Stimulated activated CD4-positive, alpha-beta T cell treated with anti-CD3 and anti-CD28 coated beads, Interleukin-1b, Interleukin-23, amount 100 ng/mL, for 48 hours (primary cell): Measurements from ENCODE around the gene RHOF.
"Not testable (repeated sequence)": the region's sequence is repeated elsewhere in the genome, so short reads cannot be mapped to it uniquely, and the experiment has no call there.

ENCODE experiments used
- DNase-seq: peaks from one replicate; pipeline ENCODE4 v3.0.0-alpha.2; 2020

RHOF gene

DNA sequence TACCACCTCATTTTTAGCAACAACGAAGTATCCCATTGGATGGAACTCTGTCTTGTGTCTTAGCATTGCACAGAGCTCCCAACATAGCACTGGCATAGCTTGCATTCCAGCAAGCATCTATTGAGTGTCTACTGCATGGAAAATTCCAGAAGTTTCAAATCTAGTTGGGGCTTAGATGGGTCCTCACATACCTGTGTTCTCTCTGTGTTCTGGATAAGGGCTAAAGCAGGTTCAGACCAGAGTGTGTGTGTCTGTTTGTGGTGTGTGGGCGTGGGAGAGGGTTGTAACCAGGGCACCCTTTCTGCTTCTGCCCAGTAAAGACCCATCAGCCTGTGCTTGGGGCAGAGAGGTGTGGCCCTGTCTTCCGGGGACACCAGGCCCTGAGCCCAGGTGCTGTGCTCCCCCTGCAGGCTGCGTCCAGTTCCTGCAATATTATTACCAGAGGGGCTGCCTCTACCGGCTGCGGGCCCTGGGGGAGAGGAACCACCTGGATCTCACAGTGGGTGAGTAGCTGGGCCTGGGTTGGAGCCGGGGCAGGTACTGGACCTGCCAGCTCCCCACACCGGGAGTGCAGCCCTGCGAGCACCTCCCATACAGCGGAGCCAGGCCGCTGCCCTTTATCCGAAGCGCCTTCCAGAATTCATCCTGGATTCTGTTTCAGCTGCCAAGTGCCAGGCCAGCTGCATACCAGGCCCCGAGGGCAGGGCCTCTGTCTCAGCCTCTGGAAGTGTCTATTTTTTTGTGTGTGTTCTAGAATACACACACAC, 20.3 kb downstream of the RHOF start:
- peak; percentile 81 for DNase-seq

GRCh38 chr12:121770813-121771625, 22.5 kb downstream of the RHOF start:
- no peak for DNase-seq

- DNase-seq: no peak
These were observed 23.1 kb downstream of the RHOF start for GRCh38 chr12:121770388-121770787.

DNA sequence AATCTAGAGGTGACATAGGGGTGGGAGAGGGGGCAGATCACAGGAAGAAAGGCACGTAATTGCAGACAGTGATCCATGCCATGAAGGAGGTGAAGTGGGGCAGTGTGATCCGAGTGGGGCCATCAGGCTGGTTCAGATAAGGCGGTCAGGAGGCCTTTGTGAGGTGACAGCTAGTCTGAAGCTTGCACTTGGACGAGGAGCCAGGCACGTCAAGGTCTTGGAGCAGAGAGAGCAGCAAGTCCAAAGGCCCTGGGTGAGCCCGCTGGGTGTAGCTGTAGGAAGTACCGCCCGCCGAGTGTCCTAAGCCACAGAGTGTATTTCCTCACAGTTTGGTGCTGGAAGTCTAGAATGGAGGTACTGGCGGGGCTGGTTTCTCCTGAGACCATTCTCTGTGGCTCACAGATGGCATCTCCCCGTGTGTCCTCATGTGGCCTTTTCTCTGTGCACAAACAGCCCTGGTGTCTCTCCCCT, 23.6 kb downstream of the RHOF start:
- no peak for DNase-seq

DNA sequence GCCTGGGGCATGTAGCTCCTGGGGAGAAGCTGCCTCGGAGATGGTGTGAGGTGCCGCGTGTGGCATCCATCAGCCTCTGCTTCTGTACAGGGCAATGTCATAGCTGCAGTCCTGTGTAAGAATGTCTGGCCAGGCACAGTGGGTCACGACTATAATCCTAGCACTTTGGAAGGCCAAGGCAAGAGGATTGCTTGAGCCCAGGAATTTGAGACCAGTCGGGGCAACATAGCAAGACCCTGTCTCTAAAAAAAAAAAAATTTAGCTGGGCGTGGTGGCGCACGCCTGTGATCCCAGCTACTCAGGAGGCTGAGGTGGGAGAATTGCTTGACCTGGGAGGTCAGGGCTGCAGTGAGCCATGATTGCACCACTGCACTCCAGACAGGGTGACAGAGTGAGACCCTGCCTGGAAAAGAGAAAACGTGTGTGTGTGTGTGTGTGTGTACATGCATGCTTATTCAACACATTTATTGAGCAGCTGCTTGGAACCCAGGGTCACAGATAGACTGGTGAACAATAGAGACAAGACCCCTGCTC, 24.1 kb downstream of the RHOF start:
- no peak for DNase-seq

GRCh38 chr12:121767525-121768016, 25.9 kb downstream of the RHOF start:
- DNase-seq: no peak

GRCh38 chr12:121766290-121767039, 27.0 kb downstream of the RHOF start:
- no peak for DNase-seq

- no peak for DNase-seq
These were observed 27.9 kb downstream of the RHOF start for GRCh38 chr12:121765573-121765972.

GRCh38 chr12:121764808-121765207, 28.7 kb downstream of the RHOF start:
- DNase-seq: no peak

GRCh38 chr12:121762269-121762668, 31.2 kb downstream of the RHOF start:
- no peak for DNase-seq

- DNase-seq: not testable (repeated sequence)
These were observed 35.0 kb downstream of the RHOF start for GRCh38 chr12:121758536-121758935.

- DNase-seq: no peak
These were observed 37.9 kb downstream of the RHOF start for GRCh38 chr12:121755591-121755990.

DNA sequence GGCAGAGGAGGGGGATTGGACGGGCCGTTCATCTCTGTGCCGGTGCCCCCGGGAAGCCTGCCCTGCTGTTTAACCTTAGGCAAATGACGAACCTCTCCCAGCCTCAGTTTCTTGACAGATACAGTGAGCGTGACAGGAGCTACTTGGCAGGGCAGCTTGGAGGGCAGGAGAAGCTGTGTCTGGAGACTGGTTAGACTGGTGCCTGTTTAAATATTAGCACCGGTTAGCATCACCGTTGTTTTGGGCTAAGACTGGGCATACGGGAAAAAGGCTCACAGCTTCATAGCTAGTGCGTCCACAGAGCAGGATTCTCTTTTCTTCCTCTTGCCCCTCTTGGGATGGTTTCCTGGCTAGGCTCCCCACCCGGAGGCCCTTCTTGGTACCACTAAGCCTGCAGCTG, 38.7 kb downstream of the RHOF start:
- no peak for DNase-seq

DNA sequence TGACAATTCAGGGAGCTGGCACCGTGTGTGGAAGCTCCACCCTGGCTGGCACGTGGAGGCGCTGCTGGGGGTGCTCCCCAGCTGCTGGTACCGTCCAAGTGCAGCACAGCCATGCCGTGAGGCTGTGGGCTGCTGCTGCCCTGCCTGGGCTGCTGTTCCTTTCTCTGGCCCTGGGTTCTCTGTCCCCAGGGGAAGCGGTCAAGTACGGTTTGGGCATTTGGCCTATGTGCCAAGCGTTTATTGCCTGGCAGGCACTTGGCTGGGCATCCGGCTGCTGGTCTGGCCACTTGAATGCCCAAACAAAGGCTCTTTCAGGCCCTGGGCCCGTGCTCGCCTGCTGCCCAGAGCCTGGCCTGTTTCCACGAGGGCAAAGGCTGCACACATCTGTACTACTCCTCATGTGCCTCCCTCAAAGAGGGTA, 39.6 kb downstream of the RHOF start:
- no peak for DNase-seq

GRCh38 chr12:121751749-121752351, 41.6 kb downstream of the RHOF start:
- no peak for DNase-seq

- DNase-seq: no peak
These were observed 42.5 kb downstream of the RHOF start for GRCh38 chr12:121751034-121751433.

GRCh38 chr12:121750507-121750955, 43.0 kb downstream of the RHOF start:
- no peak for DNase-seq

DNA sequence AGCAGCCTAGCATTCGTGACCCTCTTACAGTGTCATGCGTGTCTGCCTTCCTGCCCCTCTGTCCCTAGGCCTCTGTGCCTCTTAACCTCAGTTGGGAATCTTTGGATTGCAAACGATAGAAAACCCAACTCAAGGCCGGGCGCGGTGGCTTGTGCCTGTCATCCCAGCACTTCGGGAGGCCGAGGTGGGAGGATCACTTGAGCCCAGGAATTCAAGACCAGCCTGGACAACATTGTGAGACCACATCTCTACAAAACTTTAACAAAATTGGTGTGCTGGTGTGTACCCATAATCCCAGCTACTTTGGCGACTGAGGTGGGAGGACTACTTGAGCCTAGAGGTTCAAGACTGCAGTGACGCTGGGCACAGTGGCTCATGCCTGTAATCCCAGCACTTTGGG, 44.2 kb downstream of the RHOF start:
- DNase-seq: no peak

DNA sequence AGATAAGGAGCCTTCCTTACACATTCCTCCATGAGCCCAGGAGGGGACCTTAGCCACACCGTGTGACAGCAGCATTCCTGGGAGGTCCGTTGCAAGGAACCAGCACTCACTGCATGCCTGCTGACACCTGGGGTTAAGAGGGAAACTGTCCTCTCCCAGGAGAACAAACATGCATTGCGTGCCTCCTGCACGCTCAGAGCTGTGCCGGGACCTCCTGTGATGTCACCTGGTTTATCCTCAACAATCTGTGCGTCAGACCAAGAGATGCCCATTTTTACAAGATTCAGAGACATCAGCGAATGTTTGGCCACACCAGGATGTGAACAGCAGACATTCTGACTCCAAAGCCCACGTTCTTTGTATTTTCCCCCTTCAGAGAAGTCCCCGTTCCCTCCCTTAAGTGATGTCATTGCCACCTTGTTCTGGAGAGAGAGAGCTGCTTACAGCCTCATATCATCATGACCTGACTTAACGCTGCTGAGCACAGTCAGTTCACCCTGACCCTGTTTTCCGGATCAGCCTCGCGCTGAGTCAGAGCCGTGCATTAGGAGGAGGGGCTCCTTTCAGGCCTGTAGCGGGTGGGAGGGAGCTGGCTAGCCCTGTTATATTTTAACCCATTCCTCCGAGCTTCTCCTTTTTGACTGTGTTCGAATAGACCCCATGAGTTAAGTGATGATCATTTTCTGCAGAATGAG, 44.8 kb downstream of the RHOF start:
- DNase-seq: peak; percentile 39

DNA sequence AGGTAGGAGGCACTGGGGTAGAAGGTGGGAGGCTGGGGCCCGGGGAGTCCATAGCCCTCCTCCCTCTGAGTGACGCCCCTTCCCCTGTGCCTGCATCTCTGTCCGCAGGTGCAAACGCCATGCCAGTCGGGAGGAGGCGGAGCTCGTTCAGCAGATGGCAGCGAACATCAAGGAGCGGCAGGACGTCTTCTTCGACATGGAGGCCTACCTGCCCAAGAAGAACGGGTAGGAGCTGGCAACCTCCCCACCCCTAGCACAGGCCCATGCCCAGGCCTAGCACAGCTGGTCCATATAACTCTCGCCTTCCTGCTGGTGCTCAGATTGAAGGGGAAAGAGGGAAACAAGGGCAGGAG, 45.3 kb downstream of the RHOF start:
- no peak for DNase-seq

DNA sequence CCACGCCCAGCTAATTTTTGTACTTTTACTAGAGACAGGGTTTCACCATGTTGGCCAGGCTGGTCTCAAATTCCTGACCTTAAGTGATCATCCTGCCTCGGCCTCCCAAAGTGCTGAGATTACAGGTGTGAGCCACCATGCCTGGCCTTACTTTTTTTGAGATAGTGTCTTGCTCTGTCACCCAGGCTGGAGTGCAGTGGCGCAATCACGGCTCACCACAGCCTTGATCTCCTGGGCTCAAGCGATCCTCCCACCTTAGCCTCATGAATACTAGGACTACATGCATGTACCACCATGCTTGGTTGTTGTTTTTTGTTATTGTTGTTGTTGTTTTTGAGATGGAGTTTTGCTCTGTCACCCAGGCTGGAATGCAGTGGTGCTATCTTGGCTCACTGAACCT, 47.9 kb downstream of the RHOF start:
- DNase-seq: not testable (repeated sequence)

DNA sequence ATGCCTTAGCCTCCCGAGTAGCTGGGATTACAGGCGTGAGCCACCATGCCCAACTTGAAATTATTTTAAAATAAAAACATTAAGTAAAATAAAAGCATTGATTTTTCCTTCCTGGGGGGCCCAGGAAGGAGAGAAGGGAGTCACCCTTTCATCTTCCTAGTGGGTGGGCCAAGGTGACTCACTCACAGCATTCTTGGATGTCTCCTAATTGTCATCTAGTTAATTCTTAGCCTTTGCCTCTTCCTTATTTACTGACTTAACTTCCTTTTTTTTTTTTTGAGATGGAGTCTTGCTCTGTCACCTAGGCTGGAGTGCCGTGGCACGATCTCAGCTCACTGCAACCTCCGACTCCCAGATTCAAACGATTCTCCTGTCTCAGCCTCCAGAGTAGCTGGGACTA, 51.7 kb downstream of the RHOF start:
- no peak for DNase-seq
